IPS-15b (cell line): ENCODE measurements around the gene KLHL26.
A peak's percentile ranks its signal among the peaks of the same experiment; 100 is the strongest.

Source experiments
- H3K27me3 ChIP-seq: one replicate; pipeline ENCODE4 v1.6.1; 2013; ENCODE audit warnings: low read length; ENCODE audit not compliant: control insufficient read depth, insufficient read depth
- H3K36me3 ChIP-seq: one replicate; pipeline ENCODE4 v1.6.1; 2013; ENCODE audit warnings: low read length; ENCODE audit not compliant: control insufficient read depth, insufficient read depth
- H3K4me1 ChIP-seq: one replicate; pipeline ENCODE4 v1.6.1; 2013; ENCODE audit warnings: mild to moderate bottlenecking, low read length; ENCODE audit not compliant: control insufficient read depth, insufficient read depth
- H3K4me3 ChIP-seq: one replicate; pipeline ENCODE4 v1.5.1; 2013; ENCODE audit warnings: low read depth, low read length
- H3K9ac ChIP-seq: one replicate; pipeline ENCODE4 v1.6.1; 2013; ENCODE audit warnings: low read depth, mild to moderate bottlenecking, low read length
- H3K9me3 ChIP-seq: one replicate; pipeline ENCODE4 v1.6.1; 2013; ENCODE audit warnings: mild to moderate bottlenecking, low read length; ENCODE audit not compliant: control insufficient read depth, insufficient read depth

The KLHL26 gene

GRCh38 chr19:18687740-18688465, 51.1 kb downstream of the KLHL26 start:
- H3K9ac ChIP-seq: no peak overlapping the region

DNA sequence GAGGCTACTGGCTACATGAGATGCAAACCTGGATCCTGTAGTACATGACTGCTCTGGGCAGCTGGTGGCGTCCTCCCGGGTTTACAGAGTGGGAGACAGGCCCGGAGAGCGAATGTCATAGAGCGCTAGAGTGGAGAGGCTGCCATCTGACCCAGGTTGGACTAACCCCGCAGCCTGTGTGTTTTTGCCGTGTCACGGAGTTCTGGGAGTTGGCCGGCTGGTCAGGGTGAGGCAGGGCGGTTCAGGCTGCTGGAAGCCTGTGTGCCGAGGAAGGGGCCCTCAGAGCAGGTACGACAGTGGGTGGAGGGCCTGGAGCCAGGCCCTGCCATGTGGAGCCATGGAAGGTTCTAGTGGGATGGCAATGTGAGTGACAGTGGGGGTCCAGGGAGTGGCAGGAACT, 59.2 kb downstream of the KLHL26 start:
- no peaks in the 10 kb centered on the region for H3K4me1 ChIP-seq
- H3K9ac ChIP-seq: no peak overlapping the region
- H3K36me3 ChIP-seq: no peaks in the 10 kb centered on the region
- no peaks in the 10 kb centered on the region for H3K9me3 ChIP-seq
- H3K27me3 ChIP-seq: no peaks in the 10 kb centered on the region
- H3K4me3 ChIP-seq: no peak overlapping the region

More at GRCh38 chr19:18687740-18688465, 51.1 kb downstream of the KLHL26 start:
- no peaks in the 10 kb centered on the region for H3K36me3 ChIP-seq
- peaks cover 3% of the 10 kb centered on the region for H3K4me1 ChIP-seq
- H3K9me3 ChIP-seq: no peaks in the 10 kb centered on the region
- no peaks in the 10 kb centered on the region for H3K27me3 ChIP-seq
- H3K4me3 ChIP-seq: no peak overlapping the region

- H3K4me3 ChIP-seq: no peak overlapping the region
- no peaks in the 10 kb centered on the region for H3K27me3 ChIP-seq
- H3K9ac ChIP-seq: no peak overlapping the region
- no peaks in the 10 kb centered on the region for H3K4me1 ChIP-seq
- H3K36me3 ChIP-seq: no peaks in the 10 kb centered on the region
- no peaks in the 10 kb centered on the region for H3K9me3 ChIP-seq
Observed at GRCh38 chr19:18697680-18698079, 60.9 kb downstream of the KLHL26 start.

GRCh38 chr19:18698321-18699167, 61.7 kb downstream of the KLHL26 start:
- Histone ChIP-seq H3K36me3 (no peaks in the 10 kb centered on the region), H3K4me3 (no peak overlapping the region), H3K27me3 (no peaks in the 10 kb centered on the region), H3K9me3 (no peaks in the 10 kb centered on the region), H3K4me1 (no peaks in the 10 kb centered on the region), H3K9ac (no peak overlapping the region)

- Histone ChIP-seq H3K4me1 (no peaks in the 10 kb centered on the region), H3K36me3 (no peaks in the 10 kb centered on the region), H3K27me3 (no peaks in the 10 kb centered on the region), H3K9ac (no peak overlapping the region), H3K9me3 (no peaks in the 10 kb centered on the region), H3K4me3 (no peak overlapping the region)
Observed at GRCh38 chr19:18699403-18700054, 62.7 kb downstream of the KLHL26 start.

DNA sequence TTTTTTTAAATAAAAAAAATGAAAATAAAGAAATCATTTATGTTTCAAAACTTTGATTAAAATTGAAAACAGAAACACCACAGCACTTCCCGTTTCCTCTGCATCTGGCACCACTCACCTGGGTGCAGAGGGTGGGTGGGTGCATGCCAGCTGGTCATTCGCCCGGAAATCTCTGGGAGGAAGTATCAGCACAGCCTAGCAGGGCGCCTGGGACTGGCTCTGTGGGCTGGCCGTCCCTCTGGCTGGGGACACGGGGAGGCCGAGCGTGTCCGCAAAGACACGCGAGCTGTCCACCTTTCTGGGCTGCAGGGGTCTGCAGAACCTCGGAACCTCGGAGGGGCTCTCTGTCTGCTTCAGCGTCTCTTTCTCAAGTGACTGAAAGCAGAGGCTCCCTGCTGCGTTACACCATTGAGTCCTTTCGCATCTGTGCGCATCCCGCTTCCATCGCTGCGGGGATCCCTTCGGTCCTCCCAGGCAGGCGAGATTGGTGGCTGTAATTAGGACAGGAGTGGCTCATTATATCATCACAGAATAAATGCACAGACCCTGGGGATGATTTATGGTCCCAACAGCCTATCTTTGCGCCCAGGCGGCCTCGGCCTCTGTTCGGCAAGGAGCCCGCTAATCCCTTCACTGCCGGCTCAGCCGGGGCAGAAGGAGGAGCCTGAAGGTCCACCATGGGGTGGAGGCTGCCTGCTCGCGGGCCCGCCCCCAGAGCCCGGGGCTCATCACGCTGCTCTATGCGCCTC, 63.8 kb downstream of the KLHL26 start:
- Histone ChIP-seq H3K9ac (no peak overlapping the region), H3K27me3 (no peaks in the 10 kb centered on the region)

DNA sequence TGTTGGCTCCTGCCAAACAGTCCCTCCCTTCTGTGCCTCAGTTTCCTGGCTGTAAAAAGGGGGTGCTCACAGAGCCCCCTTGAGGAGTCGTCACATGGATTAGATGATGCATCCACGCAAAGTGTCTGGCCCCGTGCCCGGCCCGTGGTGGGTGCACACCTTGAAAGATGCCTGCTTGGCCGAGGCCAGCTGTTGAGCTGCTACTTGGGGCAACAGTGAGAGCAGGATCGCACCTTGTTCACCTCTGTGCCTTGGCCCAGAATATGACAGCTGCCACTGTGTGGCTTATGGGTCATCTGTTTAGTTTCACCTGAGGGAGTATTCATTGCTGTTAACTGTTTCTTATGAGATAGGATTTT, 64.4 kb downstream of the KLHL26 start:
- no peaks in the 10 kb centered on the region for H3K27me3 ChIP-seq
- H3K36me3 ChIP-seq: no peaks in the 10 kb centered on the region
- H3K9me3 ChIP-seq: no peaks in the 10 kb centered on the region
- no peaks in the 10 kb centered on the region for H3K4me1 ChIP-seq
- no peak overlapping the region for H3K9ac ChIP-seq
- H3K4me3 ChIP-seq: peak overlapping the region; percentile 18

More for the DNA sequence above, 63.8 kb downstream of the KLHL26 start:
- Histone ChIP-seq H3K4me3 (peak overlapping the region; percentile 58), H3K36me3 (no peaks in the 10 kb centered on the region), H3K4me1 (no peaks in the 10 kb centered on the region), H3K9me3 (no peaks in the 10 kb centered on the region)

DNA sequence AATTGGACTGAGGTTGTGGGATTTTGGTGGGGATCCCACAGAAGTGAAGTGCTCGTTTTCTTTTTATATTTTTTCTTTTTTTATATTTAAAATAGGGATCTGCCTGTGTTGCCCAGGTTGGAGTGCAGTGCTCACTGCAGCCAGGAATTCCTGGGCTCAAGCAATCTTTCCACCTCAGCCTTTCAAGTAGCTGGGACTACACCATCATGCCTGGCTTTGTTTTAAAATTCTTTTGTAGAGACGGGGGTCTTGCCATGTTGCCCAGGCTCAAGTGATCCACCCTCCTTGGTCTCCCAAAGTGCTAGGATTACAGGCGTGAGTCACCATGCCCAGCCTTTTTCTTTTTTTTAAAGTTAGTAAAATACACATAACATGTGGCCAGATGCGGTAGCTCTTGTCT, 67.2 kb downstream of the KLHL26 start:
- no peak overlapping the region for H3K9ac ChIP-seq
- H3K4me3 ChIP-seq: no peak overlapping the region
- H3K9me3 ChIP-seq: no peaks in the 10 kb centered on the region
- H3K36me3 ChIP-seq: no peaks in the 10 kb centered on the region
- no peaks in the 10 kb centered on the region for H3K4me1 ChIP-seq
- H3K27me3 ChIP-seq: no peaks in the 10 kb centered on the region

DNA sequence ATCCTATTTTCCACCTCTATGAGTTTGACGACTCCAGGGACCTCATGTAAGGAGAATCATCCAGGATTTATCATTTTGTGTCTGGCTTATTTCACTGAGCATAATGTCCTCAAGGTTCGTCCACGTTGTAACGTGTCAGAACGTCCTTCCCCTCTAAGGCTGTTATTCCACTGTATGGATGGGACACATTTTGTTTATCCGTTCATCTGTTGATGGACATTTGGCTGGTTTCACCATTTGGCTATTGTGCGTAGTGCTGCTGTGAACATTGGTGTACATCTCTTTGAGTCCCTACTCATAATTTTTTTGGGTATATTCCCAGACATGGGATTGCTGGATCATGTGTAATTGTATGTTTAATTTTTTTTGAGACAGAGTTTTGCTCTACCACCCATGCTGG, 68.1 kb downstream of the KLHL26 start:
- H3K4me3 ChIP-seq: no peak overlapping the region
- H3K27me3 ChIP-seq: no peaks in the 10 kb centered on the region
- H3K36me3 ChIP-seq: no peaks in the 10 kb centered on the region
- no peaks in the 10 kb centered on the region for H3K4me1 ChIP-seq
- no peak overlapping the region for H3K9ac ChIP-seq
- H3K9me3 ChIP-seq: no peaks in the 10 kb centered on the region

GRCh38 chr19:18708452-18709231, 71.8 kb downstream of the KLHL26 start:
- no peaks in the 10 kb centered on the region for H3K4me1 ChIP-seq
- no peaks in the 10 kb centered on the region for H3K27me3 ChIP-seq
- peak overlapping the region; percentile 29 for H3K9ac ChIP-seq
- no peaks in the 10 kb centered on the region for H3K9me3 ChIP-seq
- H3K36me3 ChIP-seq: no peaks in the 10 kb centered on the region
- H3K4me3 ChIP-seq: no peak overlapping the region

GRCh38 chr19:18709546-18709945, 72.7 kb downstream of the KLHL26 start:
- no peaks in the 10 kb centered on the region for H3K36me3 ChIP-seq
- no peak overlapping the region for H3K4me3 ChIP-seq
- H3K4me1 ChIP-seq: no peaks in the 10 kb centered on the region
- no peaks in the 10 kb centered on the region for H3K27me3 ChIP-seq
- no peak overlapping the region for H3K9ac ChIP-seq
- H3K9me3 ChIP-seq: no peaks in the 10 kb centered on the region
